GM21723 (cell line): ENCODE data around the gene MET.

ENCODE experiments used
- ATAC-seq: cut with Tn5 transposase; IDR thresholded peaks from one replicate; pipeline ENCODE4 v1.9.1; 2021; ENCODE audit warnings: mild to moderate bottlenecking, moderate library complexity; ENCODE audit not compliant: unreplicated experiment

The MET gene

GRCh38 chr7:116836911-116837310 is 164.9 kb downstream of the MET start:
- ATAC-seq, result no peak

GRCh38 chr7:116837586-116837985 is 165.6 kb downstream of the MET start:
- ATAC-seq, result no peak

GRCh38 chr7:116840256-116840655 is 168.3 kb downstream of the MET start:
- ATAC-seq, result no peak

GRCh38 chr7:116842371-116842770 is 170.4 kb downstream of the MET start:
- ATAC-seq, result no peak

GRCh38 chr7:116843378-116843777 is 171.4 kb downstream of the MET start:
- ATAC-seq, result no peak
